ENCODE measurements around the gene KRTAP5-2. TPM values are rescaled to one million over a fixed set of nuclear protein-coding genes. Genes with fewer than 3 reads are reported as not detected.

KRTAP5-2 gene
- total RNA-seq, 1 experiment from 2014 or later, result not detected

GRCh38 chr11:1592628-1593027, 5.5 kb downstream of the KRTAP5-2 start:
- H3K9me3 ChIP-seq (ENCODE audit: control insufficient read depth, low read depth, low read length), result no peaks in the 10 kb centered on the region
- H3K56ac ChIP-seq (ENCODE audit: insufficient read length, low read depth, low read length), result no peak overlapping the region
- no peak overlapping the region for H2BK120ac ChIP-seq (ENCODE audit: low read depth, low read length, poor library complexity, severe bottlenecking)
- no peaks in the 10 kb centered on the region for H3K79me2 ChIP-seq (ENCODE audit: insufficient read depth, low read length)
- no peak overlapping the region for H3K14ac ChIP-seq (ENCODE audit: insufficient read depth, low read length)
- Mint-ChIP-seq H3K4me1 (peaks cover 23 to 27% of the 10 kb centered on the region in 2 experiments), H3K9me3 (peaks cover 0 to 2% of the 10 kb centered on the region in 2 experiments; a peak in 2 of 5 replicates), H3K27me3 (ENCODE audit: low read depth) (peaks cover 78% of the 10 kb centered on the region), H3K4me3 (no peak overlapping the region), H3K27ac (no peak overlapping the region), H3K36me3 (ENCODE audit: insufficient read depth in 1 of 3, low read depth in 3 of 3) (no peaks in the 10 kb centered on the region)
- H4K8ac ChIP-seq (replicated peaks; ENCODE audit: insufficient read length, low read depth, low read length), result no peak overlapping the region
- no peak overlapping the region for H3K9ac ChIP-seq (ENCODE audit: extremely low read depth, insufficient read length, low read length)
- no peak overlapping the region for H3K4ac ChIP-seq (ENCODE audit: low read depth, low read length)
- H2BK5ac ChIP-seq (ENCODE audit: insufficient read length, low read length), result no peak overlapping the region
- no peak for DNase-seq
- H3K23ac ChIP-seq (ENCODE audit: insufficient read length, low read depth, low read length), result no peak overlapping the region
- H3K27ac ChIP-seq (ENCODE audit: insufficient read length, low read depth, low read length), result no peak overlapping the region
- no peak overlapping the region for H4K91ac ChIP-seq (ENCODE audit: insufficient read length, low read depth, low read length)
- no peak overlapping the region for H3T11ph ChIP-seq (ENCODE audit: low read length)
- no peak overlapping the region for H2BK15ac ChIP-seq (ENCODE audit: low read depth, low read length)
- H2BK20ac ChIP-seq (ENCODE audit: low read depth, low read length, poor library complexity, severe bottlenecking), result no peak overlapping the region
- no peaks in the 10 kb centered on the region for H4K20me1 ChIP-seq (ENCODE audit: control insufficient read depth, insufficient read depth, insufficient read length)
- no peak overlapping the region for H3K4me2 ChIP-seq (ENCODE audit: insufficient read depth, insufficient read length, low read length)
- H2AFZ ChIP-seq (ENCODE audit: low read length), result no peak overlapping the region
- WGBS (ENCODE audit: extremely low coverage, insufficient read length, low lambda C conversion rate), result no CpG with 5 or more reads among the region's 9 CpGs
- H3K18ac ChIP-seq (ENCODE audit: insufficient read length, low read depth, low read length), result no peak overlapping the region
- H3K23me2 ChIP-seq (ENCODE audit: insufficient read length, low read depth, low read length, poor library complexity, severe bottlenecking), result no peaks in the 10 kb centered on the region
- H3K27me3 ChIP-seq (ENCODE audit: insufficient read depth, low read length), result no peaks in the 10 kb centered on the region
- H2AK5ac ChIP-seq (ENCODE audit: insufficient read length, low read length), result no peak overlapping the region
- TF ChIP-seq, protein P1, sequence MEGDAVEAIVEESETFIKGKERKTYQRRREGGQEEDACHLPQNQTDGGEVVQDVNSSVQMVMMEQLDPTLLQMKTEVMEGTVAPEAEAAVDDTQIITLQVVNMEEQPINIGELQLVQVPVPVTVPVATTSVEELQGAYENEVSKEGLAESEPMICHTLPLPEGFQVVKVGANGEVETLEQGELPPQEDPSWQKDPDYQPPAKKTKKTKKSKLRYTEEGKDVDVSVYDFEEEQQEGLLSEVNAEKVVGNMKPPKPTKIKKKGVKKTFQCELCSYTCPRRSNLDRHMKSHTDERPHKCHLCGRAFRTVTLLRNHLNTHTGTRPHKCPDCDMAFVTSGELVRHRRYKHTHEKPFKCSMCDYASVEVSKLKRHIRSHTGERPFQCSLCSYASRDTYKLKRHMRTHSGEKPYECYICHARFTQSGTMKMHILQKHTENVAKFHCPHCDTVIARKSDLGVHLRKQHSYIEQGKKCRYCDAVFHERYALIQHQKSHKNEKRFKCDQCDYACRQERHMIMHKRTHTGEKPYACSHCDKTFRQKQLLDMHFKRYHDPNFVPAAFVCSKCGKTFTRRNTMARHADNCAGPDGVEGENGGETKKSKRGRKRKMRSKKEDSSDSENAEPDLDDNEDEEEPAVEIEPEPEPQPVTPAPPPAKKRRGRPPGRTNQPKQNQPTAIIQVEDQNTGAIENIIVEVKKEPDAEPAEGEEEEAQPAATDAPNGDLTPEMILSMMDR (conservative IDR thresholded peaks at IDR 0.05), result no peak
- H4K5ac ChIP-seq (ENCODE audit: insufficient read length, low read depth, low read length), result no peak overlapping the region
- no peaks in the 10 kb centered on the region for H3K79me1 ChIP-seq (ENCODE audit: insufficient read depth, low read depth, low read length, poor library complexity, severe bottlenecking)
- H2BK12ac ChIP-seq (ENCODE audit: insufficient read length, low read depth, low read length), result no peak overlapping the region
- H3K4me1 ChIP-seq (ENCODE audit: insufficient read depth, low read length), result peaks cover 3% of the 10 kb centered on the region; the same call in 1 of the 2 replicates

All from H9 (cell line).